Kidney epithelial cell (primary cell): ENCODE data around the gene TMEM218. TPM values are rescaled to one million over a fixed set of nuclear protein-coding genes. Genes with fewer than 3 reads are reported as not detected.

Experiments used
- DNase-seq: peaks from one replicate; pipeline ENCODE4 v3.0.0-alpha.2; 2010; ENCODE audit warnings: low read depth
- H3K27me3 ChIP-seq: 2 replicates; pipeline ENCODE4 v1.6.0; 2011; ENCODE audit warnings: low read length; ENCODE audit not compliant: control insufficient read depth, insufficient read depth
- H3K36me3 ChIP-seq: 2 replicates; pipeline ENCODE4 v1.5.1; 2011; ENCODE audit warnings: low read length; ENCODE audit not compliant: control insufficient read depth, insufficient read depth
- H3K4me3 ChIP-seq: 2 replicates; pipeline ENCODE4 v1.5.1; 2011; ENCODE audit warnings: low read depth, mild to moderate bottlenecking, control low read depth, low read length
- CTCF ChIP-seq: IDR thresholded peaks from 2 replicates; pipeline ENCODE4 v1.5.1; 2011; ENCODE audit warnings: mild to moderate bottlenecking, moderate library complexity, low read length, control low read depth, inconsistent platforms; ENCODE audit not compliant: insufficient read depth, poor library complexity, severe bottlenecking
- total RNA-seq: library from RNA; depleted of rRNA; stranded (reverse); fragments of >200 nt; gene quantifications from 2 replicates; pipeline ENCODE4 v1.2.3, GENCODE V29; 2015

TMEM218 gene
- total RNA-seq: 19.6 and 28.3 TPM in 2 replicates

DNA sequence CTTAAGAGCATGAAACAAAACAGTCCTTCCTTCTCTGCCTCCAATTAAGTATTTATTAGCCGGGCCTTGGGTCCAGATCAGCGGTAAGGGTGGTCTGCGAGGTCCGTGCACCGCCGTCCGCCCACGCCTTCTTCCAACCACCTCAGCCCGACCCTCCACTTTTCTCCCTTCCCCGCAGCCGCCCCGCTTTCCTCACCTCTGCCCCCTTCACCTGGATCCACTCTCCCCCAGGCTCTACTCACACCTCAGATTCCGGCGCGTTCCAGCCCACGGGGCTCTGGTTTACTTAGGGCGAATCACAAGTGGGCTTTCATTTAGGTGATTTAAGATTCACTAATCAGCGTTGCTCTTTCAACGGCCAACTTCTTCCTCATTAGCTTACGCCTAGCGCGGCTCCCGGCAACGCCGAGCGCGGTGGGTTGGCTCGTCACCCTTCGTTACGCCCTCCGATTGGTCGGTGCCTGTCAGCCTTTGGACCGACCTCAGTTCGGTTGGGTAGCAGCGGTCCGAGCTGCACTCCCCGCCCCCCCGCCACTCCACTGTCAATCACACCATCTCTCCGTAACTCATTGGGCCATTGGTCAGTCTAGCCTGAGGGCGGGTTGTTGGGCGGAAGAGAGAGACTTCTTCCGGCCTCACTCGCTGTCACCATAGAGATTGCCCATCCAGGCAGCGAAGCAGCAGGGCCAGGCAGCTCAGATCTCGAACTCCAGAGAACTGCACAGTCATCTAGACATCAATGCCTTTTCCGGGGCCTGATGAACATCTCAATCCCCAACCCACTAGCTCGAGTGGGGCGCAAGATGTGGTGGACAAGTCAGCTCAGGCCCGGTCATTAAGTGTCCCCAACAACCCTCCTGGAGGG lies at the start of gene TMEM218:
TSS of gene TMEM218 (minus strand) at position 284 of the 865 bp plus-strand sequence. CDS start 9,385 bp downstream, outside the sequence.
- Histone ChIP-seq H3K4me3 (peak within 1 kb of the TSS; percentile 82), H3K27me3 (no peaks in the 10 kb centered on the region), H3K36me3 (no peaks in the 10 kb centered on the region)
- peak; percentile 96 for DNase-seq
- TF ChIP-seq CTCF: no peak

GRCh38 chr11:125157953-125158680 lies 46.7 kb upstream of the TMEM218 start:
- no peak for TF ChIP-seq CTCF
- Histone ChIP-seq H3K36me3 (no peaks in the 10 kb centered on the region), H3K4me3 (no peak overlapping the region), H3K27me3 (peaks cover 2% of the 10 kb centered on the region)
- no peak for DNase-seq

DNA sequence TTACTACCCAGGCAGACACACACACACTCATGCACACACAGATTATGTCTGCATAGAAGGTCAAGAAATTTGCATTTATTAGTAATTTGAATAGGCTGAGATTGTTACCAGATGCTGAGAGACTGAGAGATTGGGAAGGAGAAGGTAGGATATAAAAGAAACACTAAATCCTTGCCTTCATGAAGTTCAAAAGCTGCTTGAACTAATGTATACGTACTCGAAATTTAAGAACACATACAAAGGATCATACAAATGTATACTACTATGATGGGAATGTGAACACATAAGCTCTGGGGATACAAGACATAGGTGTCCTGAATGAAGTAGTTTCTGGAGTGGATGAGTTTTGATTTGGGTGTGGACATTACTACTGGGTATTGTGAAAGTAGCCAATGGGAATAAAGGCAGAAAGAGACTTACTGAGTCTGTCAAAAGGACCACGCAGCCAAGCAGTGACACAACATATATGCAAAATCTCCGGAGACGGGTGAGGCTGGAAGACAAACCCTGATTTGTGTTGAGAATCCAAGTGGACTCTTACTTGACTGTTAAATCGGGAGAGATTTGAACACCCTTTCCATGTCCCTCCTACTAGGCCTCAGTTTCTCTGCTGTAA lies 45.8 kb upstream of the TMEM218 start:
- Histone ChIP-seq H3K27me3 (peaks cover 2% of the 10 kb centered on the region), H3K36me3 (no peaks in the 10 kb centered on the region), H3K4me3 (no peak overlapping the region)
- no peak for TF ChIP-seq CTCF
- no peak for DNase-seq

DNA sequence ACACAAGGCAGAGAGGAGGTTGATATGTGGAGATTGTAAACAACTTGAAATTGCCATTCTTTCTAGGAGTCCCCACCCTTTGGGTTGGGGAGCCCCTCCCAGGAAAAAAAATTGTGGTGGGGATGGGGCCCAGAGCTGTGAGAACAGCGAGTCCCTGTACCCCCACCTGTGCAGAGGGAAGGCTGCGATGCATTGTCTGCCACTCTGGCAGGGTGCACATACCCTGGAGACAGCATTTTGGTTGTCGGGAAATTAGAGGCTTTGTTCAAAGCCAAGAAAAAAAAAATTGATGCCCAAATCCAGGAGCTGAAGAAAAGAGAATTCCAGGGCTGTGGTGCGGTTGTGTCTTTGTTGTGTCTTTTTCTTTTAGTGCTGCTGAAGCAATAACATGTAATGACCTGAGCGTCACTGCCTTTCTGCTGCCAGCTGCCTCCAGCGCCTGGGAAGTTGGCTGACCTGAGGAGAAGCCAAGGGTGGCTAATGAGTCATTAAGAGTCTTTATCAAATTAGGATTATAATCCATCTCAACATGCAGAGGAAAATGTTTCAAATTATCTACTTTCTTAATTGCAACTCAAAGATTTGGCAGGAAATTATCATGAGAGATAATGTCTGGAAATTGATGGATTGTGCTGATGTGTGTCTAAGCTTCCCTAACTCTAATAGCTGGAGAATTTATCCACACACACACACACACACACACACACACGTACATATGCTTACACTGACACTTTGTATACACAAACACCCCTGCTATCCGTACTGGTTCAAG lies 45.1 kb upstream of the TMEM218 start:
- no peak overlapping the region for H3K4me3 ChIP-seq

More for the DNA sequence above, 45.1 kb upstream of the TMEM218 start:
- DNase-seq: no peak
- no peaks in the 10 kb centered on the region for H3K36me3 ChIP-seq
- H3K27me3 ChIP-seq: peaks cover 2% of the 10 kb centered on the region
- no peak for TF ChIP-seq CTCF
